HepG2 (cell line): ENCODE data around the gene GCC1. TPM values are rescaled to one million over a fixed set of nuclear protein-coding genes. Genes with fewer than 3 reads are reported as not detected.

Source experiments
- BRD4 ChIP-seq: sonication (generic); formaldehyde crosslinking; IDR thresholded peaks from 2 replicates; pipeline ENCODE4 v1.4.0; 2020; ENCODE audit warnings: missing genetic modification reagents
- ERF ChIP-seq: IDR thresholded peaks from 2 replicates; pipeline ENCODE4 v1.6.1; 2018; ENCODE audit warnings: missing biosample characterization, missing genetic modification reagents
- FOSL2 ChIP-seq: sonication (generic); formaldehyde crosslinking; IDR thresholded peaks from 2 replicates; pipeline ENCODE4 v1.4.0; 2020; ENCODE audit warnings: missing genetic modification reagents
- FOXK1 ChIP-seq: sonication (generic); formaldehyde crosslinking; IDR thresholded peaks from 2 replicates; pipeline ENCODE4 v1.4.0; 2020; ENCODE audit warnings: low read depth, missing genetic modification reagents, borderline replicate concordance
- FOXP1 ChIP-seq, 2 experiments: fragments of 450-650 bp in 1 of 2; IDR thresholded peaks; 2 replicates each; pipeline ENCODE4 v1.6.1; 2017 to 2018; ENCODE audit warnings: antibody characterized with exemption in 1 of 2
- GMEB1 ChIP-seq: sonication (generic); formaldehyde crosslinking; IDR thresholded peaks from 2 replicates; pipeline ENCODE4 v1.5.1; 2020; ENCODE audit warnings: missing genetic modification reagents, mild to moderate bottlenecking, borderline replicate concordance
- HNF4A ChIP-seq: sonication (generic); formaldehyde crosslinking; IDR thresholded peaks from 2 replicates; pipeline ENCODE4 v1.4.0; 2020; ENCODE audit warnings: missing genetic modification reagents
- HOXA3 ChIP-seq: sonication (generic); formaldehyde crosslinking; IDR thresholded peaks from 2 replicates; pipeline ENCODE4 v1.5.0; 2020; ENCODE audit warnings: missing genetic modification reagents
- HOXA7 ChIP-seq: sonication (generic); formaldehyde crosslinking; IDR thresholded peaks from 2 replicates; pipeline ENCODE4 v1.8.1; 2022; ENCODE audit warnings: mild to moderate bottlenecking, missing genetic modification reagents, moderate library complexity
- IKZF5 ChIP-seq: IDR thresholded peaks from 2 replicates; pipeline ENCODE4 v1.6.1; 2018; ENCODE audit warnings: missing genetic modification reagents, mild to moderate bottlenecking, missing compliant biosample characterization
- JDP2 ChIP-seq: sonication (generic); formaldehyde crosslinking; IDR thresholded peaks from 2 replicates; pipeline ENCODE4 v1.8.1; 2022; ENCODE audit warnings: missing genetic modification reagents, borderline replicate concordance
- MAF1 ChIP-seq: sonication (generic); formaldehyde crosslinking; IDR thresholded peaks from 2 replicates; pipeline ENCODE4 v1.5.0; 2020; ENCODE audit warnings: missing genetic modification reagents, borderline replicate concordance
- PHF20 ChIP-seq: sonication (generic); formaldehyde crosslinking; IDR thresholded peaks from 2 replicates; pipeline ENCODE4 v1.5.0; 2020; ENCODE audit warnings: mild to moderate bottlenecking, missing genetic modification reagents
- PITX1 ChIP-seq: sonication (generic); formaldehyde crosslinking; IDR thresholded peaks from 2 replicates; pipeline ENCODE4 v1.5.1; 2020; ENCODE audit warnings: mild to moderate bottlenecking, missing genetic modification reagents
- RXRB ChIP-seq: IDR thresholded peaks from 2 replicates; pipeline ENCODE4 v1.6.1; 2016; ENCODE audit warnings: borderline replicate concordance, missing genetic modification reagents, missing compliant biosample characterization
- SIX1 ChIP-seq: sonication (generic); formaldehyde crosslinking; IDR thresholded peaks from 2 replicates; pipeline ENCODE4 v1.4.0; 2020; ENCODE audit warnings: missing genetic modification reagents, borderline replicate concordance
- ZFX ChIP-seq: sonication (generic); formaldehyde crosslinking; IDR thresholded peaks from 2 replicates; pipeline ENCODE4 v1.4.0; 2020; ENCODE audit warnings: mild to moderate bottlenecking, low read depth, missing genetic modification reagents, moderate library complexity
- ZNF276 ChIP-seq: sonication (generic); formaldehyde crosslinking; IDR thresholded peaks from 2 replicates; pipeline ENCODE4 v1.4.0; 2020; ENCODE audit warnings: mild to moderate bottlenecking, low read depth, missing genetic modification reagents
- ZNF317 ChIP-seq: sonication (generic); formaldehyde crosslinking; IDR thresholded peaks from 2 replicates; pipeline ENCODE4 v1.5.0; 2020; ENCODE audit warnings: mild to moderate bottlenecking, missing genetic modification reagents
- ZNF687 ChIP-seq: sonication (generic); formaldehyde crosslinking; IDR thresholded peaks from 2 replicates; pipeline ENCODE4 v1.5.1; 2020; ENCODE audit warnings: mild to moderate bottlenecking, missing genetic modification reagents, moderate library complexity
- ZNF720 ChIP-seq: sonication (generic); formaldehyde crosslinking; IDR thresholded peaks from 2 replicates; pipeline ENCODE4 v1.4.0; 2020; ENCODE audit warnings: missing genetic modification reagents
- ZNF850 ChIP-seq: sonication (generic); formaldehyde crosslinking; conservative IDR thresholded peaks from 2 replicates; pipeline ENCODE4 v1.9.0; 2021; ENCODE audit warnings: mild to moderate bottlenecking, missing genetic modification reagents
- ZSCAN25 ChIP-seq: sonication (generic); formaldehyde crosslinking; IDR thresholded peaks from 2 replicates; pipeline ENCODE4 v1.8.0; 2022; ENCODE audit warnings: mild to moderate bottlenecking, missing genetic modification reagents
- polyA plus RNA-seq, 8 experiments: library from polyadenylated mRNA; depleted of rRNA in 3 of 8; stranded (reverse) in 7 of 8; unstranded in 1 of 8; fragments of >200 nt; fragmentation: Illumina TruSeq in 4 of 8; extraction: Trizol in 4 of 8; gene quantifications; 2 replicates each; pipeline versions ENCODE4 v1.2.1 to v1.2.3, GENCODE V29; 2011 to 2016; ENCODE audit warnings: low read depth in 4 of 8, missing spikeins in 1 of 8, mixed read lengths in 1 of 8; ENCODE audit not compliant: insufficient read depth in 1 of 8
- total RNA-seq, 5 experiments: library from RNA; depleted of rRNA; stranded (reverse); fragments of >200 nt; fragmentation: Illumina TruSeq; extraction: Trizol; gene quantifications; 2 replicates each; pipeline ENCODE4 v1.2.3, GENCODE V29; 2016; ENCODE audit warnings: low read depth in 1 of 5

Gene GCC1
- total and polyA plus RNA-seq, 2 of the 13 experiments (the other 11 are each of a cell fraction or from before 2014, with no cell fraction given), result 2.5 to 15.3 TPM

- TF ChIP-seq ZNF276 (CRISPR knock-in tag) (no peak), BRD4 (CRISPR knock-in tag) (no peak), ERF (CRISPR knock-in tag) (0 out of 2 replicates have a peak, but pooled peaks have one; percentile 45), SIX1 (CRISPR knock-in tag) (0 out of 2 replicates have a peak, but pooled peaks have one; percentile 17), GMEB1 (no peak; the same call in 1 of the 2 replicates), HOXA7 (no peak), JDP2 (no peak), HOXA3 (CRISPR knock-in tag) (peak; percentile 69; the same call in 1 of the 2 replicates), ZFX (CRISPR knock-in tag) (peak; percentile 38; the same call in 1 of the 2 replicates), IKZF5 (0 out of 2 replicates have a peak, but pooled peaks have one; percentile 43), ZNF687 (peak; percentile 84), PHF20 (CRISPR knock-in tag) (0 out of 2 replicates have a peak, but pooled peaks have one; percentile 27), FOXK1 (CRISPR knock-in tag) (no peak), FOXP1 (IDR thresholded peaks at IDR 0.05) (no peak), FOXP1 (CRISPR knock-in tag; IDR thresholded peaks at IDR 0.05) (no peak), MAF1 (CRISPR knock-in tag) (no peak), ZNF720 (CRISPR knock-in tag) (no peak), RXRB (CRISPR knock-in tag) (peak; percentile 34; the same call in 1 of the 2 replicates), ZNF317 (CRISPR knock-in tag) (no peak), FOSL2 (CRISPR knock-in tag) (no peak), ZNF850 (no peak), PITX1 (CRISPR knock-in tag) (peak; percentile 12; the same call in 1 of the 2 replicates), HNF4A (peak; percentile 93), ZSCAN25 (CRISPR knock-in tag) (no peak)
Observed at GRCh38 chr7:127582361-127582760, 3.0 kb downstream of the GCC1 start (continued).
